ENCODE data around the gene CDH20.

Gene CDH20

GRCh38 chr18:61581578-61582201 lies 248.5 kb downstream of the CDH20 start:
- DNase-seq = peak; percentile 29

- DNase-seq = no peak
These were observed 249.0 kb downstream of the CDH20 start for GRCh38 chr18:61582202-61582710.

GRCh38 chr18:61583548-61583947 lies 250.3 kb downstream of the CDH20 start:
- no peak for DNase-seq

GRCh38 chr18:61587865-61588264 lies 254.6 kb downstream of the CDH20 start:
- no peak for DNase-seq

GRCh38 chr18:61589053-61589723 lies 256.0 kb downstream of the CDH20 start:
- DNase-seq = no peak

GRCh38 chr18:61589724-61590065 lies 256.5 kb downstream of the CDH20 start:
- DNase-seq = peak; percentile 18

GRCh38 chr18:61591253-61591652 lies 258.0 kb downstream of the CDH20 start:
- DNase-seq = no peak

GRCh38 chr18:61595615-61596251 lies 262.5 kb downstream of the CDH20 start:
- no peak for DNase-seq

GRCh38 chr18:61596296-61596695 lies 263.1 kb downstream of the CDH20 start:
- DNase-seq = no peak

- DNase-seq = no peak
These were observed 264.1 kb downstream of the CDH20 start for GRCh38 chr18:61597316-61597715.

- no peak for DNase-seq
These were observed 267.2 kb downstream of the CDH20 start for GRCh38 chr18:61600422-61600821.

GRCh38 chr18:61602836-61603235 lies 269.6 kb downstream of the CDH20 start:
- DNase-seq = peak; percentile 49

Data from HCEC 1CT (cell line).